Chondrocyte (in vitro differentiated cells): ENCODE measurements around the gene GCNT1. TPM values are rescaled to one million over a fixed set of nuclear protein-coding genes. Genes with fewer than 3 reads are reported as not detected.
A peak's percentile ranks its signal among the peaks of the same experiment; 100 is the strongest.

Source experiments
- DNase-seq: peaks from one replicate; pipeline ENCODE4 v3.0.0; 2021; ENCODE audit warnings: mixed read lengths, low spot score
- H3K27ac Mint-ChIP-seq: one replicate; pipeline ENCODE4 v1.8.0; 2021; ENCODE audit warnings: mild to moderate bottlenecking, moderate library complexity, mixed read lengths; ENCODE audit not compliant: unreplicated experiment
- H3K27me3 Mint-ChIP-seq: 2 replicates; pipeline ENCODE4 v1.8.0; 2021; ENCODE audit warnings: low read depth, mixed read lengths
- H3K36me3 Mint-ChIP-seq: 2 replicates; pipeline ENCODE4 v1.8.0; 2021; ENCODE audit warnings: low read depth, mixed read lengths
- H3K4me1 Mint-ChIP-seq: 2 replicates; pipeline ENCODE4 v1.8.0; 2021; ENCODE audit warnings: low read depth, mild to moderate bottlenecking, mixed read lengths
- H3K4me3 Mint-ChIP-seq: one replicate; pipeline ENCODE4 v1.8.0; 2021; ENCODE audit warnings: mild to moderate bottlenecking, moderate library complexity, mixed read lengths; ENCODE audit not compliant: unreplicated experiment
- H3K9me3 Mint-ChIP-seq: 2 replicates; pipeline ENCODE4 v1.8.0; 2021; ENCODE audit warnings: low read depth, mixed read lengths
- CTCF ChIP-seq: fragments of 200-600 bp; sonication (generic); IDR thresholded peaks from 2 replicates; pipeline ENCODE4 v1.5.0; 2021; ENCODE audit warnings: antibody characterized with exemption, mild to moderate bottlenecking, moderate library complexity
- long read RNA-seq: library from polyadenylated mRNA; stranded (forward); transcript quantifications from one replicate; pipeline ENCODE4 v2.0.0, GENCODE V29; 2021
- total RNA-seq: library from RNA; stranded (reverse); gene quantifications from 3 replicates; pipeline ENCODE4 v1.2.1, GENCODE V29; 2021

GCNT1 gene
- total RNA-seq, result 10.3 to 40.2 TPM (median 11.0 TPM) in 3 replicates
- long read RNA-seq, full-length matches to known transcripts, result 10 of 11 reads
- long read RNA-seq, partial matches to known transcripts, result 0 of 11 reads
- long read RNA-seq, other reads (novel, unspliced or antisense), result 1 of 11 reads

- TF ChIP-seq CTCF, result peak; percentile 68
- Mint-ChIP-seq H3K27ac (peak within 1 kb of the TSS; percentile 93), H3K4me1 (peaks cover 26% of the 10 kb centered on the region), H3K9me3 (no peaks in the 10 kb centered on the region), H3K27me3 (no peaks in the 10 kb centered on the region), H3K4me3 (peak within 1 kb of the TSS; percentile 85), H3K36me3 (no peaks in the 10 kb centered on the region)
- peak; percentile 95 for DNase-seq
Measured at GRCh38 chr9:76458903-76459693, at the start of gene GCNT1. TSS of gene GCNT1 (plus strand) at chr9:76459182. CDS start at chr9:76502382, 43,200 bp downstream.

- Mint-ChIP-seq H3K36me3 (peaks cover 4% of the 10 kb centered on the region), H3K27ac (no peak overlapping the region), H3K4me1 (peaks cover 8% of the 10 kb centered on the region), H3K4me3 (no peak overlapping the region), H3K9me3 (peaks cover 11% of the 10 kb centered on the region), H3K27me3 (no peaks in the 10 kb centered on the region)
- no peak for DNase-seq
- TF ChIP-seq CTCF, result no peak
Measured at GRCh38 chr9:76412638-76413037, 46.3 kb upstream of the GCNT1 start.

GRCh38 chr9:76413658-76414057, 45.3 kb upstream of the GCNT1 start:
- Mint-ChIP-seq H3K36me3 (peaks cover 4% of the 10 kb centered on the region), H3K27ac (no peak overlapping the region), H3K9me3 (peaks cover 11% of the 10 kb centered on the region), H3K4me1 (peaks cover 8% of the 10 kb centered on the region), H3K27me3 (peaks cover 3% of the 10 kb centered on the region), H3K4me3 (no peak overlapping the region)
- no peak for DNase-seq
- TF ChIP-seq CTCF, result no peak

- Mint-ChIP-seq H3K36me3 (peaks cover 4% of the 10 kb centered on the region), H3K4me3 (no peak overlapping the region), H3K9me3 (peaks cover 11% of the 10 kb centered on the region), H3K27ac (no peak overlapping the region), H3K4me1 (peaks cover 8% of the 10 kb centered on the region), H3K27me3 (peaks cover 3% of the 10 kb centered on the region)
- TF ChIP-seq CTCF, result no peak
- DNase-seq, result no peak
Measured at GRCh38 chr9:76414661-76415060, 44.3 kb upstream of the GCNT1 start.

- H3K36me3 Mint-ChIP-seq, result peaks cover 4% of the 10 kb centered on the region
- H3K27ac Mint-ChIP-seq, result no peak overlapping the region
- H3K27me3 Mint-ChIP-seq, result peaks cover 3% of the 10 kb centered on the region
- DNase-seq, result no peak
- no peak for TF ChIP-seq CTCF
- no peak overlapping the region for H3K4me3 Mint-ChIP-seq
- peaks cover 8% of the 10 kb centered on the region for H3K4me1 Mint-ChIP-seq
- peaks cover 11% of the 10 kb centered on the region for H3K9me3 Mint-ChIP-seq
Measured at GRCh38 chr9:76415154-76415553, 43.8 kb upstream of the GCNT1 start.
